ENCODE results near the gene MAB21L4.

GRCh38 chr2:240892356-240892755 lies 3.6 kb downstream of the MAB21L4 start:
- TF ChIP-seq POLR2AphosphoS5 (IDR thresholded peaks at IDR 0.05) (no peak), POLR2A (IDR thresholded peaks at IDR 0.05) (no peak)
